GM23338 (cell line): ENCODE results near the gene TSFM. TPM values are rescaled to one million over a fixed set of nuclear protein-coding genes. Genes with fewer than 3 reads are reported as not detected.

ENCODE experiments used
- ATAC-seq: fragments of 200-7000 bp; cut with Tn5 transposase; 3 replicates; pipeline ENCODE4 v1.9.1; 2020
- DNase-seq: peaks from one replicate; pipeline ENCODE4 v3.0.0-alpha.2; 2015; ENCODE audit warnings: low spot score
- H2AFZ ChIP-seq: fragments of 200-600 bp; sonication (generic); 2 replicates; pipeline ENCODE4 v1.8.0; 2016; ENCODE audit warnings: antibody characterized with exemption, mild to moderate bottlenecking, moderate library complexity
- H3F3A ChIP-seq: fragments of 200-600 bp; sonication (generic); replicated peaks from 2 replicates; pipeline ENCODE4 v1.8.0; 2017; ENCODE audit warnings: antibody characterized with exemption, mixed run types, low read depth
- H3K27ac ChIP-seq: fragments of 200-600 bp; sonication (generic); 2 replicates; pipeline ENCODE4 v1.6.1; 2016; ENCODE audit warnings: low read depth
- H3K27me3 ChIP-seq: fragments of 200-600 bp; sonication (generic); 2 replicates; pipeline ENCODE4 v1.8.0; 2016; ENCODE audit warnings: mild to moderate bottlenecking, mixed run types, moderate library complexity; ENCODE audit not compliant: insufficient read depth
- H3K36me3 ChIP-seq: fragments of 200-600 bp; sonication (generic); 2 replicates; pipeline ENCODE4 v1.8.0; 2016; ENCODE audit warnings: mild to moderate bottlenecking; ENCODE audit not compliant: insufficient read depth
- H3K4me1 ChIP-seq: fragments of 200-600 bp; sonication (generic); 2 replicates; pipeline ENCODE4 v1.8.0; 2016; ENCODE audit warnings: mild to moderate bottlenecking, moderate library complexity; ENCODE audit not compliant: insufficient read depth
- H3K4me2 ChIP-seq: fragments of 200-600 bp; sonication (generic); 2 replicates; pipeline ENCODE4 v1.7.1; 2017; ENCODE audit warnings: mixed run types
- H3K4me3 ChIP-seq: fragments of 200-600 bp; sonication (generic); 2 replicates; pipeline ENCODE4 v1.6.1; 2016; ENCODE audit warnings: mixed run types
- H3K79me2 ChIP-seq: fragments of 200-600 bp; sonication (generic); replicated peaks from 2 replicates; pipeline ENCODE4 v1.8.0; 2017; ENCODE audit warnings: mild to moderate bottlenecking; ENCODE audit not compliant: insufficient read depth
- H3K9me2 ChIP-seq: fragments of 200-600 bp; sonication (generic); 2 replicates; pipeline ENCODE4 v1.8.0; 2017; ENCODE audit not compliant: insufficient read depth
- H4K20me1 ChIP-seq: fragments of 200-600 bp; sonication (generic); replicated peaks from 2 replicates; pipeline ENCODE4 v1.8.0; 2017; ENCODE audit warnings: mild to moderate bottlenecking; ENCODE audit not compliant: insufficient read depth
- H3K27ac Mint-ChIP-seq: 2 replicates; pipeline ENCODE4 v1.8.0; 2020; ENCODE audit warnings: inconsistent platforms, mild to moderate bottlenecking, moderate library complexity, mixed read lengths
- H3K27me3 Mint-ChIP-seq: 3 replicates; pipeline ENCODE4 v1.8.0; 2022; ENCODE audit warnings: low read depth, mild to moderate bottlenecking, moderate library complexity, mixed read lengths, inconsistent platforms; ENCODE audit not compliant: insufficient read depth, poor library complexity
- H3K36me3 Mint-ChIP-seq: 3 replicates; pipeline ENCODE4 v1.8.0; 2021; ENCODE audit warnings: low read depth, mild to moderate bottlenecking, inconsistent platforms, moderate library complexity, mixed read lengths
- H3K4me1 Mint-ChIP-seq: 3 replicates; pipeline ENCODE4 v1.8.0; 2020; ENCODE audit warnings: mild to moderate bottlenecking, inconsistent platforms, mixed read lengths
- H3K4me3 Mint-ChIP-seq: 3 replicates; pipeline ENCODE4 v1.8.0; 2021; ENCODE audit warnings: moderate library complexity, mild to moderate bottlenecking, inconsistent platforms, mixed read lengths
- H3K9me3 Mint-ChIP-seq: 3 replicates; pipeline ENCODE4 v1.8.0; 2020; ENCODE audit warnings: moderate library complexity, mild to moderate bottlenecking, inconsistent platforms, mixed read lengths
- CTCF ChIP-seq, 2 experiments: fragments of 200-600 bp in 1 of 2; sonication (generic) in 1 of 2; conservative IDR thresholded peaks; 2 replicates each; pipeline versions ENCODE4 v1.5.1 to v1.6.1; 2016 to 2017; ENCODE audit warnings: antibody characterized with exemption in 2 of 2, low read depth in 2 of 2, mild to moderate bottlenecking in 2 of 2, moderate library complexity in 1 of 2
- ETS1 ChIP-seq: IDR thresholded peaks from 2 replicates; pipeline ENCODE4 v1.6.1; 2016; ENCODE audit warnings: antibody characterized with exemption
- EZH2 ChIP-seq: fragments of 200-600 bp; sonication (generic); IDR thresholded peaks from one replicate; pipeline ENCODE4 v1.8.0; 2017; ENCODE audit warnings: antibody characterized with exemption, mild to moderate bottlenecking, low read depth; ENCODE audit not compliant: unreplicated experiment
- EZH2phosphoT487 ChIP-seq: fragments of 200-600 bp; sonication (generic); IDR thresholded peaks from one replicate; pipeline ENCODE4 v1.8.1; 2018; ENCODE audit warnings: antibody characterized with exemption; ENCODE audit not compliant: unreplicated experiment
- JUNB ChIP-seq: IDR thresholded peaks from one replicate; pipeline ENCODE4 v1.6.1; 2016; ENCODE audit warnings: antibody characterized with exemption; ENCODE audit not compliant: unreplicated experiment
- POLR2AphosphoS5 ChIP-seq: IDR thresholded peaks from 2 replicates; pipeline ENCODE4 v1.6.1; 2016; ENCODE audit warnings: antibody characterized with exemption, low read depth
- REST ChIP-seq: IDR thresholded peaks from one replicate; pipeline ENCODE4 v1.6.1; 2018; ENCODE audit warnings: antibody characterized with exemption; ENCODE audit not compliant: unreplicated experiment
- STAT1 ChIP-seq: IDR thresholded peaks from one replicate; pipeline ENCODE4 v1.6.1; 2016; ENCODE audit warnings: antibody characterized with exemption; ENCODE audit not compliant: unreplicated experiment
- ZNF114 ChIP-seq: fragments of 250-450 bp; sonication (Bioruptor Pico); IDR thresholded peaks from 2 replicates; pipeline ENCODE4 v1.5.0; 2020; ENCODE audit warnings: mild to moderate bottlenecking, moderate library complexity
- polyA plus RNA-seq: library from polyadenylated mRNA; unstranded; fragments of >200 nt; fragmentation: Nextera tagmentation; extraction: Ambion mirVana; gene quantifications from 2 replicates; pipeline ENCODE4 v1.2.1, GENCODE V29; 2016
- total RNA-seq: library from RNA; depleted of rRNA; stranded (reverse); fragments of >200 nt; shearing (Covaris generic); gene quantifications from 2 replicates; pipeline ENCODE4 v1.2.3, GENCODE V29; 2014

Gene TSFM
- total and polyA plus RNA-seq, 2 experiments from 2014 or later: 29.5 to 43.1 TPM

- TF ChIP-seq REST: no peak
- no peak for TF ChIP-seq ETS1
- no peak for TF ChIP-seq ZNF114 (CRISPR knock-in tag)
- no peak for TF ChIP-seq CTCF (conservative IDR thresholded peaks at IDR 0.05; ENCODE audit: low read depth in 2 of 2)
- no peak for TF ChIP-seq EZH2phosphoT487
- no peak for TF ChIP-seq EZH2
- no peak for TF ChIP-seq STAT1
- TF ChIP-seq POLR2AphosphoS5: no peak
Measured at GRCh38 chr12:57752668-57753000, 30.0 kb upstream of the TSFM start (continued).

- 0 out of 2 replicates have a peak overlapping the region, but pooled peaks have one; percentile 96 for H2AFZ ChIP-seq
- no peak for TF ChIP-seq ZNF114 (CRISPR knock-in tag)
- TF ChIP-seq JUNB: no peak
- no peak for TF ChIP-seq CTCF (conservative IDR thresholded peaks at IDR 0.05; ENCODE audit: low read depth in 2 of 2)
- Mint-ChIP-seq H3K9me3 (no peaks in the 10 kb centered on the region; the same call in 2 of the 3 replicates), H3K27me3 (peaks cover 56% of the 10 kb centered on the region), H3K36me3 (peaks cover 31% of the 10 kb centered on the region), H3K4me1 (peaks cover 39% of the 10 kb centered on the region), H3K4me3 (peak overlapping the region; percentile 87), H3K27ac (no peak overlapping the region)
- ATAC-seq: no peak
- DNase-seq: no peak
- H3K36me3 ChIP-seq: no peaks in the 10 kb centered on the region; the same call in 1 of the 2 replicates
- peaks cover 24% of the 10 kb centered on the region for H3F3A ChIP-seq
- peaks cover 26% of the 10 kb centered on the region for H3K79me2 ChIP-seq
- H3K4me3 ChIP-seq: peak overlapping the region; percentile 83
- peaks cover 36% of the 10 kb centered on the region for H3K4me1 ChIP-seq
- H3K27ac ChIP-seq: no peak overlapping the region
- peaks cover 4% of the 10 kb centered on the region; the same call in 1 of the 2 replicates for H4K20me1 ChIP-seq
- H3K4me2 ChIP-seq: peak overlapping the region; percentile 97
- peaks cover 57% of the 10 kb centered on the region for H3K27me3 ChIP-seq
- no peaks in the 10 kb centered on the region for H3K9me2 ChIP-seq
Measured at GRCh38 chr12:57753756-57754337, 28.7 kb upstream of the TSFM start.
